Activated CD4-positive, alpha-beta T cell treated with anti-CD3 and anti-CD28 coated beads, Interleukin-2, amount 50 U/mL, for 1 hour (primary cell): ENCODE data around the gene SPOCK1.

Source experiments
- DNase-seq: peaks from one replicate; pipeline ENCODE4 v3.0.0-alpha.2; 2020

SPOCK1 gene

GRCh38 chr5:137320056-137321045 lies 178.8 kb downstream of the SPOCK1 start:
- peak; percentile 2 for DNase-seq

GRCh38 chr5:137318027-137318426 lies 181.1 kb downstream of the SPOCK1 start:
- no peak for DNase-seq

GRCh38 chr5:137316346-137316736 lies 182.8 kb downstream of the SPOCK1 start:
- no peak for DNase-seq

GRCh38 chr5:137315534-137316345 lies 183.4 kb downstream of the SPOCK1 start:
- no peak for DNase-seq

- no peak for DNase-seq
Observed at GRCh38 chr5:137315109-137315508, 184.0 kb downstream of the SPOCK1 start.

- no peak for DNase-seq
Observed at GRCh38 chr5:137313526-137314175, 185.5 kb downstream of the SPOCK1 start.

- no peak for DNase-seq
Observed at GRCh38 chr5:137312011-137312410, 187.1 kb downstream of the SPOCK1 start.

GRCh38 chr5:137310051-137310730 lies 188.9 kb downstream of the SPOCK1 start:
- DNase-seq = no peak

GRCh38 chr5:137309290-137309689 lies 189.8 kb downstream of the SPOCK1 start:
- DNase-seq = no peak

GRCh38 chr5:137308311-137308710 lies 190.8 kb downstream of the SPOCK1 start:
- DNase-seq = no peak

- no peak for DNase-seq
Observed at GRCh38 chr5:137306903-137307302, 192.2 kb downstream of the SPOCK1 start.

- DNase-seq = no peak
Observed at GRCh38 chr5:137305971-137306602, 193.0 kb downstream of the SPOCK1 start.

- DNase-seq = no peak
Observed at GRCh38 chr5:137304226-137304874, 194.8 kb downstream of the SPOCK1 start.

- DNase-seq = no peak
Observed at GRCh38 chr5:137303509-137303908, 195.6 kb downstream of the SPOCK1 start.

GRCh38 chr5:137300411-137301240 lies 198.5 kb downstream of the SPOCK1 start:
- no peak for DNase-seq

GRCh38 chr5:137296213-137296781 lies 202.8 kb downstream of the SPOCK1 start:
- no peak for DNase-seq

GRCh38 chr5:137294604-137295003 lies 204.5 kb downstream of the SPOCK1 start:
- no peak for DNase-seq

GRCh38 chr5:137292461-137293027 lies 206.6 kb downstream of the SPOCK1 start:
- no peak for DNase-seq

- DNase-seq = no peak
Observed at GRCh38 chr5:137291436-137291835, 207.7 kb downstream of the SPOCK1 start.

- DNase-seq = no peak
Observed at GRCh38 chr5:137291031-137291430, 208.1 kb downstream of the SPOCK1 start.
